ELR (cell line): ENCODE data around the gene PAX8.

ENCODE experiments used
- DNase-seq: peaks from one replicate; pipeline ENCODE4 v3.0.0-alpha.2; 2015; ENCODE audit warnings: low read depth

The PAX8 gene

DNA sequence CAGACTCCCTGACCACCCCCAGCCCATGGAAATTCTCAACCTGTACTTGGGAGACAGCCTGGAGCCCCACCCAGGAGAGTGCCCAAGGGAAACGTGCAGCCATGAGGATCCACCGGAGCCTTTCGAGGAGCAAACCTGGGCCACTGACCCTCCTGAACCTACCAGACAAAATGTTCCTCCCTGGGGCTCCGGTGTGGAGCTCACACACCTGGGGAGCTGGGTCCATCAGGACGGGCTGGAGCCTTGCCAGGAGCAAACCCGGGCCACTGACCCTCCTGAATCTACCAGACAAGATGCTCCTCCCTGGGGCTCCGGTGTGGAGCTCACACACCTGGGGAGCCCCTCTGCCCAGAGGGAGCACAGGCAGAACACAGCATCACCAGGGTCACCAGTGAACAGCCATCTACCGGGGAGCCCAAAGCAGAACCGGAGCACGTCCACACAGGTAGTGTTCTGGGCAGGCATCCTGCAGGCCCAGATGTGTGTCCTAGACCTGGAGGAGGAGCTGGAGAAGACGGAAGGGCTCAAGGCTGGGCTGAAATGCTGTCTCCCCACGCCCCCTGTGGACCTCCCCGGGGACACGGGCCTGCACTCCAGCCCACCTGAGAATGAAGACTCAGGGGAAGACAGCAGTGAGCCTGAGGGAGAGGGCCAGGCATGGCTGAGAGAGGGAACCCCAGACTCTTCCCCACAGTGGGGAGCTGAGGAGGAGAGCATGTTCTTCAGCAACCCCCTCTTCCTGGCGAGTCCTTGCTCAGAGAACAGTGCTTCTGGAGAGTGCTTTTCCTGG is 96.1 kb downstream of the PAX8 start:
- no peak for DNase-seq

DNA sequence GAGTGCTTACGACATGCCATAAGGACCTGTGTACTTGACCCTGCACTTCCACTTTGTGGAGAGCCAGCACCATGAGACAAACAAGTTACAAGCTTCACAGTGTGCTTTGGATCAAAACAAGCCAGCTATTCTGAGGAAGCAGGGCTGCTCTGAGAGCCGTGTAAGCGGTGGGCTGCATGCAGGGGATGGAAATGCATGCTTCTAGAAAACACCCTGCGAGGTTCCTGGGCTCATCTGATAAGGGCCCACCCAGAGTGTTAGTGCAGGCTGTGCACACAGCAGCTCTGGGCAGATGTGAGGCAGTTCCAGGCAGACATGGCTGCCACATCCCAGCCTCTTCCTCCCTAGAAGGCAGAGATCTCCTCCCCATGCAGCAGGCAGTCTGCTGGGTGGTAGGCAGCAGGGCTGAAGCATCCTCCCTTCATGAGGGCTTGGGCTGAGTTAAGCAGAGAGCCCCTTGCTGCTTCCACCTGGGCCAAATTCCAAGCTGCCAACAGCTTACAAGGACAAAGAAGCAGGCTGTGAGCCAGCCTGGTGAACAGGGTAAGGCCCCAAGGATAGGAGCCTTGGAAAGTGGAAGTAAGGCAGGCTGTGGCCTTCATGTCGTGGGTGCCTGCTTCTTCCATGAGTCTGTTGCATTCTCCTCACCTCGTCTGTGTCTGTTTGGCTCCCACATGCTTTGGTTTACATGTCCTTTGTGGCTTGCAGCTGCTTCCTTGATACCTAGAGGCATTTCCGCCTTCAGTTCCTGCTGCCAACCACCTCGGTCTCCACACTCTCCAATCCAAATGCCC is 97.3 kb downstream of the PAX8 start:
- no peak for DNase-seq

DNA sequence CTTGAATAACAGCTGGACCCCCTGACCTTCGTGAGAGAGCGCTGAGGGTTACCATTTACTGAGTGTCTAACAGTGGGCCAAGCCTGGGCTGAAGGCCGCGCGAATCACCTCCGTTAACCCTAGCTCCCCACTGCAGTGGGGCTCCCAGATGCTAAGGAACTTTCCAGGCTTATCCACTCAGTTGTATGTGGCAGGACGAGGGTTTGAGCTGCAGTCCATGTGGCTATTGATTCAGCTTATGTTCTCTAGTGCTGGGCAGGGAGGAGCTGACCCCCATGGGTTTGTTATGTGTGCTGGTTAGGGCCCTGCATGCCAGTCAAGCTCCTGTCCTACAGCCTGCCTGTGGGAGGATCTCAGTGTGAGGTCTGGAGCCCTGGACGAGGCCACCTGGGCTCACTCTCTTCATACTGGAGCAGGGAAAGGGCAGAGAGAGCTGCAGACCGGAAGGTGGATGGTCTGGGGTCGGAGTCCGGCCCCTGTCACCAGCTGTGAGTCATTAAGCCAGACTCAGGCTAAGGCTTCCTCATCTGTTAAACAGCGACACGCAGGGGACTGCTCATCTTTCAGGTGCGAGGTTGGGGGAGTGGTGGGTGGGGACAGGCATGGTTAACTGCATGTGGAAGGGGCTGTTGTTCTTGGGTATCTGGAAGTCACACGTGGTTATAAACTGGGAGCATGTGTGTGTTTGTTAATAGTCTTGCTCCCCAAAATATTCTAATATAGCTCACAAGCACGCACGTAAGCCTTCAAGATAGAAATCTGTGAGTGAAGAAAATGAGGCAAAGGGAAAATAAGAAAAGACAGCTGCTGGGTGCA is 98.4 kb downstream of the PAX8 start:
- no peak for DNase-seq

DNA sequence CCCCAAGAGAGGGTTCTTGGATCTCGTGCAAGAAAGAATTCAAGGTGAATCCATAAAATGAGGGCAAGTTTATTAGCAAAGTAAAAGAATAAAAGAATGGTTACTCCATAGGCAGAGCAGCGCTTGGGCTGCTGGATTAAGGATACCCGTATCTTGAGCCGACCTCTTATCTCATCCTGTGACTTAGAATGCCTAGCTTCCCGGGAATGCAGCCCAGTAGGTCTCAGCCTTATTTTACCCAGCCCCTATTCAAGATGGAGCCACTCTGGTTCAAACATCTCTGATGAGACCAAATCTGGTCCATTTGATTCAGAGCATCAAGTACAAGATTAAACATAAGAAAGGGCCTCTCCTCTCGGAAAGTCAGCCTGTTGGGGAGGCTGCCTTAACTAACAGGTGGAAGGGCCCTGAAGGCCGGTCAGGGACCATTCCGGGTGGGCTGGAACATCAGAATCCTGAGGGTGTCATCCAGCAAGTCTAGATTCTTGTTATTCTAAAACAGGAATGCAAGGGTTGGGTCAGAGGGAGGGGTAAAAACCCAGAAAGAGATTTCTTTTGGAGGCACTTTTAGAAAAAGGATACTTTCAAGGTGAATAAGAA is 99.2 kb downstream of the PAX8 start:
- DNase-seq: no peak

DNA sequence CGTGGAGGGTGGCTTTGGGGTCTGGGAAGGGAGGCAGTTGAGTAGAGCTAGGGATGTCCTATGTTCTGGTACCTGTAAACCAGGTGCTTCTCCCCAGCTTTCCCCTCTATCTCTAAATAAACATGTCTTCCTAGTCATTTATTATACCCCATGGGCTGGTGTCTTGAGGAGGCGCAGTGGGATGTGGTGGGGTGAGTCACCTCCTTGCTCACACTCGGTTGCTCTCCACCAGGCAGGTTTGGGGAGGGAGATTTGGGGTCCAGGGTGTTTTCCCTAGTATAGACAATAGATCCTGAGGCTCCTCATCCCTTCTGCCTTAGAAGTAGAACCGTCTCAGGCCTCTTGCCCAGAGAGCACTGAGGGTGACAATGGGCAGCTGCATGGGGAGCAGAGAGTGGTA is 99.8 kb downstream of the PAX8 start:
- peak; percentile 21 for DNase-seq

DNA sequence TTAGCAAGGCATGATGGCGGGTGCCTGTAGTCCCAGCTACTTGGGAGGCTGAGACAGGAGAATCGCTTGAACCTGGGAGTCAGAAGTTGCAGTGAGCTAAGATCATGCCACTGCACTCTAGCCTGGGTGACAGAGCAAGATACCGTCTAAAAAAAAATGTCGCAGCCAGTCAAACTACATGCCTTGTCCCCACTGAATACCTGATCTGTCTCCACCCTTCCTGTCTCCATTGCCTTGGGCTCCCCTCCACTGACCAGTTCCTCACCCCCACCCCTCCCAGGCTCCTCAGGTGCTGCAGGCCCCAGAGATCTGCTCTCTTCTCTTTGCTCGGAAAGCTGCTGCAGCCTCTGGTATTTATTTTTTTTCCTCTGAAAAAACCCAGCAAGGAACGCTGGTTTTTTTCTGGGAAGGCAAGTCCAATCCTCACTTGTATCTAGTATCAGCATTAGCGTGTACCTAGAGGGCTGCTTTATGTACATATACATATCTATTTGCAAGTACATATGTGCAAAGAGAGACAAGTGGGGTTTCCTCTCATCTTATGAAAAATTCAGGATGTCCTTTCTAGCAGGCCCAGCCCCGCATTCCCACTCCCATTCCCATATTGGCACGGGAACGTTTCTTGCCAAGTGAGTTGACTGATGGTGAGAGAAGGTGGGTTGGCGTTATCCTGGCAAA is 100.5 kb downstream of the PAX8 start:
- DNase-seq: no peak

DNA sequence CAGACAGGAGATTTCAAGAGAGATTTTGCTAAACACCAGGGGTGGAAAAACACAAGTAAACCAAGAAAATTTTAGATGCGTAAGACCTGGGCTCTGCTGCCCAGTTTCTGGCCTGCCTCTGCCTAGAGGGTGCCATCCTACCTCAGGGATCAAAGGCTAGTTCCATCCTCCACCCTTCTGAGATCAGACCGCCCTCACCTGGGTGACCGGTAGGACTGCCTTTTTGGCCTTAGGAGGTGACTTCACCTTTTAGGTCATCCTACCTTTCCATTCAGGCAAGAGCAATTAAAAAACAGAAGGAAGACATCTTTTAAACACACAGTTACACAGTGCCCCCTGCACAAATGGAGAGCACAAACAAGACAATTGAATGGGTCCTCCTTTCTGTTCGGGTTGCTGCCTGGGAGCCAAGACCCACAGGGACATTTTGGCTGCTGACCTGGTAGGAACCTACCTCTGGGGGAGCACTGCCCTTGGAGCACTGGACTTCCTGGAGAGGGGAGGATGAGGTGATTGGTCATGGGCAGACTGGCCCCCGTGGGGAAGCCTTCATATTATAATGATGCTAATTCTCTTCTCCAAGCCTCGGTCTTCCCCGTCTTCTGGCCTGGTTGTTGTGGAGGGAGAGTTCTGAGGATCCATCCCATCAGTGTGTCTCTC is 101.9 kb downstream of the PAX8 start:
- DNase-seq: no peak

DNA sequence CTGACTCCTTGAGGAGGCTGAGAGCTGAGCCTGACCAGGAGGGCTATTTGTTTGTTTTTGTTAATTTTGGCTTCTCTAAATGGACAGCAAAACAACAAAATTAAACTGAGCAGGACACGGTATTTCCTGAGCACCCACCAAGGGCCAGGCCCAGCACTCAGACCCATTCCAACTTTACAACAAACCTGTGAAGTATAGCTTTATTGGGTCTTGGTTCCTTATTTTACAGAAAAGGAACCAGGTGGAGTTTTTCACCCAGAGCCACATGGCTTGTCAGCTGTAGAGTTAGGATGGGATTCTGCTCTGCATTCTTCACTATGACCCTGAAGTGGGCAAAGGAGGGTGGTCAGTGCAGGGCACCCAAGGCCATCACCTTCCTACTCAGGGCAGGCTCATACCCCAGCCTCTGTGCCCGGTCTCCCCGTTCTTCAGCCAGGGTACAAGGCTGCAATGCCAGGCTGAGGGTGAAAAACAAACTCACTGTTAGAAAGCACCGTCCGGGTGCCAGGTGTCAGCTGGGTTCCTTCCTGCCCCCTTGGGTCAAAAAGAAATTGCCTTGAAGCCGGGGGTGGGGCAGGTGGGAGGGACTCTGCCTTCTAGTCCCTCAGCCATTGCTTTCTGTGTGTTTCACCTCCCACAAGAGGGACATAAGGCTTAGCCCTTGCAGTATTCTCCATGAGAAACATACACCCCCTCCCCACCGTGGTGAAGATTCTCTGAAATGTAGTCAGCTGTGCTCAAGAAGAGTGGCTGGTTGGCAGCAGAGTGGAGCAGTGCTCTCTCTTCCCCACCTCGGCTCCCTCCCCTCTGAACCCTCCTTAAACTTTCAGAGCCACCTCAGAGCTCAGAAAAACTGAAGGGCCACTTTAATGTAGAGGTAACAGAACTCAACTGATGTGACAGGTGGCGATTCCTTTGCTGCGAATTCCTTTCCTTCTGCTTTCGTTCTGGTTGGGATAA is 102.7 kb downstream of the PAX8 start:
- DNase-seq: no peak

DNA sequence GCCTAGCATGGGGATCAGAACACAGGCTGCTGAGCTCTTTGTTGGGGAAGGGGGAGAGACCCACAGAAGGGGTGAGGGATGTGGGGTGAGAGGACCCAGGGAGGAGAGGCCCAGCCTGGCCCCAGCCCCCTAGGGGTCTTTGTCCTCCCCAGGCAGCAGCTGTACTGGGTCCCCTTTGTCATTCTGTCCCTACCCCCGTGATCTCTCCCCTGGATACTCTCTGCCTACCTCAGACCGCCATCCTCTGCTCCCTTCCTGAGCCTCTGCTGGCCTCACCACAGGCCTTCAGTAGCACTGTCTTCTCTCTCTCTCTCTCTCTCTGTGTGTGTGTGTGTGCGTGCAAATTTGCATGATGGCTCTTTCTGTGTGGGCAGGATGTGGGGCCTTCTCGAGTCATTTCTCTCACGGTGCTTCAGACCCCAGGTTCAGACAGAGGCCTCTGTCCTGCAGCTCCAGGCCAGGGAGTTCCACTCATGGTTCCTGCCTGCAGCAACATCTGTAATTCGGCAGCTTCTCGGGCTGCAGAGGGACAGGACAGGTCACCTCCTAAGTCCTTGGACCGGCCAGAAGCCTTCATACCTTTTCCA is 103.6 kb downstream of the PAX8 start:
- DNase-seq: no peak

DNA sequence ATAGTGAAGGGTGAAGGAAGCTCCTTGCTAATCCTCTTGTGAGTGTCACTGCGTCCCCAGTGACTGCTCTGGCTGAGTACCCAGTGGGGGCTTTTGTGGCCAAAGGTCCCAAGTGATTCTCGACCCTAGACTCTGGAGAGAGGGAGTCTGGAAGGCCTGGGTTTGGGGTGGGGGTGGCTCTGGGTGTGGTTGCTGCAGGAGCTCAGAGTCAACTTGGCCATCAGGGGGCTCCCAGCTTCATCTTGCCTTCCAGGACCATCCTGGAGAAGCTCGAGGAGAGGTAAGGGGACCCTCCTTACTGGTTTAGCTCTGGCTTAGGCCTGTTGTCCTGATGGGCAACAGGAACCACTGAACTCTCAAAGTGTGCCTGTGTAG is 104.4 kb downstream of the PAX8 start:
- DNase-seq: no peak

DNA sequence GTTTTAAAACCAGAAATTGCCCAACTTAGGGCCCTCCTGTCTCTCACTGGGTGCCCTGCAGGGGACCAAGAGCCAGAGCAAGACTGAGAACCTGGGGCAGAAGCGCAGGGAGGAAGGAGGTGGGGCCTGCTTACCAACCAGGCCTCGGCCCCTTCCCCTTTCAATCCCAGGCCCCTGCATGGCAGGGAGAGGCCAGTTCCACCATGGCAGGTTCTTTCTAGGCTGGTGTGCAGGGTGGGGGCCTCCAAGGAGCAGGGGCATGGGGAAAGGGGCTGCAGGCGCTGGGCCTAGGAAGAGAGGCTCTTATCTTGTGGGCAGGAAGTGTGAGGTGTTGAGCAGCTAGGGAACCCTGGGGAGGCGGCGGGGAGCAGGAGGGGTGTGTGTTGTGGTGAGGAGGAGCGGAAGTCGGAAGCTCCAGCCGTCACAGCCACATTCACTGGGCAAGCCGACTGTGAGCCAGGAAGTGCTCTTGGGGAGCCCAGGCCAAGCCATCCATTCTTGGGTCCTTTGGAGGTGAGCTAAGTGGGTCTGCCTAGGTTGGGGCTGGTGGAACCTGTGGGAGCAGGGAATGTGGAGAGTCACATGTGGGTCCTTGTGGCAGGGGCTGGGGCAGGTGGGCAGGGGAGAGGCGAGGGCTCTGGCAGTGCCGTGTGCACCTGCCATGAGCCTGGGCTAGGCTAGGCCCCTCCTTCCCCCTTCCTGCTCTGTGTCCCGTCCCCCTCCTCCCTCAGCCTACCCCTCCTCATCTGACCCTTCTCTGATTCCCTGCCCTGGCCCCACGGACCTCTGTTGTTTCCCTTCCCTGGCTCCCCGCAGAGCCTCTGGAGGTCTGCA is 105.0 kb downstream of the PAX8 start, which contains the start of gene PSD4:
PSD4 (plus strand) TSS at position 430 of the 834 bp plus-strand sequence. CDS start 8,486 bp downstream, outside the sequence.
- no peak for DNase-seq

DNA sequence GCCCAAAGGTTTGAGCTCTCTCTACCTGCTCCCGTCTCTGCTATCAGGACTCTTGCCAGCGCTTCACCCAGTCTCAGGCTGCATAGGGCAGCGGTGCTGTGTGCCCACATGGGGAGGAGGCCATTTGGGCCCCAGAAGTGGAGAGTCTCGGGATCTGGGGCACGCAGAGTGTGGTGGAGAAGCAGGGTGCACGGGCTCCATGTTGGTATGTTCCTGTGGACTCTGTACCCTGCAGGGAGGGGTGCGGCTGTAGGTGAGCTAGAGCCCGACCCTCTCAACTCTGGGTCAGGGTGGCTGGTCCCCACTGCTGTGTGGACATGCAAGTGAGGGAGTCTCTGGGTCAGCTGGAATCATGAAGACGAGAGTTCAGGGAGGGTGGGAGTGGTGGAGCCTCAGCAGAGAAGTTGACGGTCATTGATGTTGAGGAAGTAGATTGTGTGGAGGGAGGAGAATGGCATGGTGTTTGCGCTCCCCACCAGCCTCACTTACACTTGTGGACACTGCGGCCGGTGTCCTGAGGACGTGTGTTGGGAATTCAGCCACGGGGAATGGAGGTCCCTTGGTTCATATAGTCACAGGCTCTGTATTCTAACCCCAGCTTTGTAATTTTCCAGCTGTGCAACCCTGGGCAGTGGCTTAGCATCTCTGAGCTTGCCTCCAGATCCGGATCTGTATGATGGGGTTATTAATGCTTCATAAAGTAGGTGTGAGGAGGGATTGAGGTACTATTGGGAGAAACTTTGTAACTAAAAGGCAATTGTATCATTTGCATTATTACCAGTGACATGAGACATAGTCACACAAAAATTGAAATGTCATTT is 105.8 kb downstream of the PAX8 start:
- DNase-seq: no peak

DNA sequence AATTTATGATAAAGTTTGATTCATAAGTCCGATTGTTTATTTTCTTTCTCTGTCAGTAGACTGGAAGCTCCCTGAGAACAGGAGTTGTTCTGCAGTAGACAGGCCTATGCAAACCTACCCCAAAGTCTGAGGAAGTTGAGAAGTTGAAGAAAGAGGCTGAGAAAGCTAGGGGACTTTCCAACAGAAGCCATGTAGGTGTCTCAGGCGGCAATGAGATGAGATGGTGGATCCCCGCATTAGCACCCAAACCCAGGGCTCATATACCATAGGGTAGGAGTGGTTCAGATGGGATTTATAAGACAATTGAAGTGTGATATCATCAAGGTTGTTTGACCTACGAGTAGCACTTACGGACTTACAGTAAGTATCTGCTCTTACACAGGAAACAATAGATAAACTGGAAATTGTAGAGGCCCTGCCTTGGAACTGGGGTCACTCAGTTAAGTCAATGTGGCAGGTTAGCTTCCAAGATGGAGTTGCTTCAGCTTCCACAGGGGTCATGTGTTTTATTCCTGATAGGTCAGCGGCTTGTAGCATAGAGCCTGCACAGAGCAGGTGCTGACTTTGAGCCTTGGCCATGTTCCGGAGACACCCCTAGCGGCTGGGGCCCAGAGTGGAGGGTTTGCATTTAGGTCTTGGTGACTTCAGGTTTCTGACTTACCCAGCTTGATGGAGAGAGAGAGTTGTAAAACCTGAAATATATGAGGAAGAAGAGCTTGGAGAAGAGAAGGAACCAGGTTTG is 107.2 kb downstream of the PAX8 start:
- no peak for DNase-seq

DNA sequence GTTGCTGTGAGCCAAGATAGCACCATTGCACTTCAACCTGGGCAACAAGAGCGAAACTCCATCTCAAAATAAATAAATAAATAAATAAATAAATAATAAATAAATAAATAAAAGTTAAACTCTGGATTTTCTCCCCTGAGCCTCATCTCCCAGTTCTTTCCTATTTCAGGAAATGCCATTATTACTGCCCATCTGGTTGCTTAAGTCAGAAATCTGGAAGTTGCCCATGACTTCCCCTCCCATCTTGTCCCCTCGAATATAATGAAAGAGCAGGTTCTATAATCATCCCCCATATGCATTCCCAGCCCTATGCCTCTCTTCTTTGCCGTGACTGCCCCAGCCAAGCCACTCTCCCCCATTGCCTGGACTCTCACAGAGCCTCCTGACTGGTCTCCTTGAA is 109.1 kb downstream of the PAX8 start:
- no peak for DNase-seq

DNA sequence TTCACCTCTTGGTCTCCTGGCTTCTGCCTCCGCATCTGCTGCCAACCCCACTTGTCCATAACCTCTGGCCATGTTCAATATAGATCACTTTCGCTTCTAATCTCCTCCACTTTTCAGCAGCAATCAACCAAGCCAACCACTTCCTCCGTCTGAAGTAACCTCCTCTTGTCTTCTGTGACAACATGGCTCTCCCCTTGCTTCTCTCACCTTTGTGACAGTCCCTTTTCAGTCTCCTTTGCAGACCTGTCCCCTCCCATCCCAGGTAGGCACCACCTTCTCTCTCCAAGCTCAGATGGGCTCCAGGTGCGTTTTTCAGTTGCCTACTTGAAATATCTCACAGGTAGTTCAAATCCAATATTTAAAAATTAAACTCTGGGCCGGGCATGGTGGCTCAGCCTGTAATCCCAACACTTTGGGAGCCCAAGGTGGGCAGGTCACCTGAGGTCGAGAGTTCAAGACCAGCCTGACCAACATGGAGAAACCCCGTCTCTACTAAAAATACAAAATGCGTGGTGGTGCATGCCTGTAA is 109.7 kb downstream of the PAX8 start:
- no peak for DNase-seq

DNA sequence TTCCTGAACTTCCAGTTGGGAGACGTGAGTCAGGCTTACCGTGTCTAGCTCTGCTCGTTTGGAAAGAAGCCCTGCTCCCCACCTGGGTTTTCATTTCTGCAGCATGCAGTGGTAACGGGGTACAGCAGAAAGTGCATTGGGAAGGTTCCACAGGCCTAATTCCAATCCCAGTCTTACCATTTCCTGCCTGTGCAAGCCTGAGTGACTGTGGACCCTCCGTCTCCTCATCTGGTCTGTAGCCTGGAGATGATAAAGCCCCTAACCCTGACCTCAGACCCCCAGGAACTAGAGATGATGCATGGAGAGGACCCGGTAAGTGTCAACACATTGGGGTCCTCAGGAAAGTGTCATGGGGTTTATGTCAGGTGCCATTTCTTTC is 110.8 kb downstream of the PAX8 start:
- DNase-seq: no peak
